GM23338 (cell line): ENCODE data around the gene CCN2. TPM values are rescaled to one million over a fixed set of nuclear protein-coding genes. Genes with fewer than 3 reads are reported as not detected.

Experiments used
- ATAC-seq: fragments of 200-7000 bp; cut with Tn5 transposase; 3 replicates; pipeline ENCODE4 v1.9.1; 2020
- DNase-seq: peaks from one replicate; pipeline ENCODE4 v3.0.0-alpha.2; 2015; ENCODE audit warnings: low spot score
- H2AFZ ChIP-seq: fragments of 200-600 bp; sonication (generic); 2 replicates; pipeline ENCODE4 v1.8.0; 2016; ENCODE audit warnings: antibody characterized with exemption, mild to moderate bottlenecking, moderate library complexity
- H3F3A ChIP-seq: fragments of 200-600 bp; sonication (generic); replicated peaks from 2 replicates; pipeline ENCODE4 v1.8.0; 2017; ENCODE audit warnings: antibody characterized with exemption, mixed run types, low read depth
- H3K27ac ChIP-seq: fragments of 200-600 bp; sonication (generic); 2 replicates; pipeline ENCODE4 v1.6.1; 2016; ENCODE audit warnings: low read depth
- H3K27me3 ChIP-seq: fragments of 200-600 bp; sonication (generic); 2 replicates; pipeline ENCODE4 v1.8.0; 2016; ENCODE audit warnings: mild to moderate bottlenecking, mixed run types, moderate library complexity; ENCODE audit not compliant: insufficient read depth
- H3K36me3 ChIP-seq: fragments of 200-600 bp; sonication (generic); 2 replicates; pipeline ENCODE4 v1.8.0; 2016; ENCODE audit warnings: mild to moderate bottlenecking; ENCODE audit not compliant: insufficient read depth
- H3K4me1 ChIP-seq: fragments of 200-600 bp; sonication (generic); 2 replicates; pipeline ENCODE4 v1.8.0; 2016; ENCODE audit warnings: mild to moderate bottlenecking, moderate library complexity; ENCODE audit not compliant: insufficient read depth
- H3K4me2 ChIP-seq: fragments of 200-600 bp; sonication (generic); 2 replicates; pipeline ENCODE4 v1.7.1; 2017; ENCODE audit warnings: mixed run types
- H3K4me3 ChIP-seq: fragments of 200-600 bp; sonication (generic); 2 replicates; pipeline ENCODE4 v1.6.1; 2016; ENCODE audit warnings: mixed run types
- H3K79me2 ChIP-seq: fragments of 200-600 bp; sonication (generic); replicated peaks from 2 replicates; pipeline ENCODE4 v1.8.0; 2017; ENCODE audit warnings: mild to moderate bottlenecking; ENCODE audit not compliant: insufficient read depth
- H3K9me2 ChIP-seq: fragments of 200-600 bp; sonication (generic); 2 replicates; pipeline ENCODE4 v1.8.0; 2017; ENCODE audit not compliant: insufficient read depth
- H4K20me1 ChIP-seq: fragments of 200-600 bp; sonication (generic); replicated peaks from 2 replicates; pipeline ENCODE4 v1.8.0; 2017; ENCODE audit warnings: mild to moderate bottlenecking; ENCODE audit not compliant: insufficient read depth
- H3K27ac Mint-ChIP-seq: 2 replicates; pipeline ENCODE4 v1.8.0; 2020; ENCODE audit warnings: inconsistent platforms, mild to moderate bottlenecking, moderate library complexity, mixed read lengths
- H3K27me3 Mint-ChIP-seq: 3 replicates; pipeline ENCODE4 v1.8.0; 2022; ENCODE audit warnings: low read depth, mild to moderate bottlenecking, moderate library complexity, mixed read lengths, inconsistent platforms; ENCODE audit not compliant: insufficient read depth, poor library complexity
- H3K36me3 Mint-ChIP-seq: 3 replicates; pipeline ENCODE4 v1.8.0; 2021; ENCODE audit warnings: low read depth, mild to moderate bottlenecking, inconsistent platforms, moderate library complexity, mixed read lengths
- H3K4me1 Mint-ChIP-seq: 3 replicates; pipeline ENCODE4 v1.8.0; 2020; ENCODE audit warnings: mild to moderate bottlenecking, inconsistent platforms, mixed read lengths
- H3K4me3 Mint-ChIP-seq: 3 replicates; pipeline ENCODE4 v1.8.0; 2021; ENCODE audit warnings: moderate library complexity, mild to moderate bottlenecking, inconsistent platforms, mixed read lengths
- H3K9me3 Mint-ChIP-seq: 3 replicates; pipeline ENCODE4 v1.8.0; 2020; ENCODE audit warnings: moderate library complexity, mild to moderate bottlenecking, inconsistent platforms, mixed read lengths
- CREB1 ChIP-seq: fragments of 250-450 bp; sonication (Bioruptor Pico); IDR thresholded peaks from 2 replicates; pipeline ENCODE4 v1.5.0; 2020; ENCODE audit warnings: low read depth, mild to moderate bottlenecking, moderate library complexity
- CTCF ChIP-seq, 2 experiments: fragments of 200-600 bp in 1 of 2; sonication (generic) in 1 of 2; conservative IDR thresholded peaks; 2 replicates each; pipeline versions ENCODE4 v1.5.1 to v1.6.1; 2016 to 2017; ENCODE audit warnings: antibody characterized with exemption in 2 of 2, low read depth in 2 of 2, mild to moderate bottlenecking in 2 of 2, moderate library complexity in 1 of 2
- EZH2 ChIP-seq: fragments of 200-600 bp; sonication (generic); IDR thresholded peaks from one replicate; pipeline ENCODE4 v1.8.0; 2017; ENCODE audit warnings: antibody characterized with exemption, mild to moderate bottlenecking, low read depth; ENCODE audit not compliant: unreplicated experiment
- EZH2phosphoT487 ChIP-seq: fragments of 200-600 bp; sonication (generic); IDR thresholded peaks from one replicate; pipeline ENCODE4 v1.8.1; 2018; ENCODE audit warnings: antibody characterized with exemption; ENCODE audit not compliant: unreplicated experiment
- JUNB ChIP-seq: IDR thresholded peaks from one replicate; pipeline ENCODE4 v1.6.1; 2016; ENCODE audit warnings: antibody characterized with exemption; ENCODE audit not compliant: unreplicated experiment
- NANOG ChIP-seq: IDR thresholded peaks from 2 replicates; pipeline ENCODE4 v1.6.1; 2016; ENCODE audit warnings: antibody characterized with exemption, borderline replicate concordance
- POLR2AphosphoS5 ChIP-seq: IDR thresholded peaks from 2 replicates; pipeline ENCODE4 v1.6.1; 2016; ENCODE audit warnings: antibody characterized with exemption, low read depth
- REST ChIP-seq: IDR thresholded peaks from one replicate; pipeline ENCODE4 v1.6.1; 2018; ENCODE audit warnings: antibody characterized with exemption; ENCODE audit not compliant: unreplicated experiment
- STAT1 ChIP-seq: IDR thresholded peaks from one replicate; pipeline ENCODE4 v1.6.1; 2016; ENCODE audit warnings: antibody characterized with exemption; ENCODE audit not compliant: unreplicated experiment
- ZNF114 ChIP-seq: fragments of 250-450 bp; sonication (Bioruptor Pico); IDR thresholded peaks from 2 replicates; pipeline ENCODE4 v1.5.0; 2020; ENCODE audit warnings: mild to moderate bottlenecking, moderate library complexity
- ZNF331 ChIP-seq: fragments of 250-450 bp; sonication (Bioruptor Pico); IDR thresholded peaks from 2 replicates; pipeline ENCODE4 v1.5.0; 2020; ENCODE audit warnings: low read depth, mild to moderate bottlenecking, moderate library complexity
- ZNF462 ChIP-seq: fragments of 250-450 bp; sonication (Bioruptor Pico); IDR thresholded peaks from 2 replicates; pipeline ENCODE4 v1.5.0; 2020; ENCODE audit warnings: mild to moderate bottlenecking, moderate library complexity
- polyA plus RNA-seq: library from polyadenylated mRNA; unstranded; fragments of >200 nt; fragmentation: Nextera tagmentation; extraction: Ambion mirVana; gene quantifications from 2 replicates; pipeline ENCODE4 v1.2.1, GENCODE V29; 2016
- total RNA-seq: library from RNA; depleted of rRNA; stranded (reverse); fragments of >200 nt; shearing (Covaris generic); gene quantifications from 2 replicates; pipeline ENCODE4 v1.2.3, GENCODE V29; 2014

The CCN2 gene
- total and polyA plus RNA-seq, 2 experiments from 2014 or later, result 128 to 159 TPM

- no peak for DNase-seq
- H3F3A ChIP-seq, result no peaks in the 10 kb centered on the region
- 0 out of 2 replicates have a peak, but pooled peaks cover 4% of the 10 kb centered on the region for H3K9me2 ChIP-seq
- TF ChIP-seq JUNB (no peak), CTCF (conservative IDR thresholded peaks at IDR 0.05; ENCODE audit: low read depth in 2 of 2) (no peak), ZNF114 (no peak), CREB1 (CRISPR knock-in tag) (no peak), EZH2 (no peak), NANOG (no peak), EZH2phosphoT487 (no peak), ZNF331 (CRISPR knock-in tag) (no peak), STAT1 (no peak), REST (no peak), POLR2AphosphoS5 (no peak), ZNF462 (CRISPR knock-in tag) (no peak)
- Mint-ChIP-seq H3K9me3 (peaks cover 3% of the 10 kb centered on the region; the same call in 2 of the 3 replicates), H3K4me3 (no peak overlapping the region), H3K27ac (no peak overlapping the region), H3K4me1 (no peaks in the 10 kb centered on the region), H3K27me3 (no peaks in the 10 kb centered on the region), H3K36me3 (peaks cover 3% of the 10 kb centered on the region; the same call in 1 of the 3 replicates)
- H3K4me2 ChIP-seq, result no peak overlapping the region
- no peaks in the 10 kb centered on the region for H3K79me2 ChIP-seq
- no peak overlapping the region for H2AFZ ChIP-seq
- H3K36me3 ChIP-seq, result peaks cover 3% of the 10 kb centered on the region; the same call in 1 of the 2 replicates
- no peaks in the 10 kb centered on the region for H3K27me3 ChIP-seq
- ATAC-seq, result no peak; the same call in 2 of the 3 replicates
- no peaks in the 10 kb centered on the region for H4K20me1 ChIP-seq
- no peak overlapping the region for H3K27ac ChIP-seq
- no peak overlapping the region for H3K4me3 ChIP-seq
- no peaks in the 10 kb centered on the region for H3K4me1 ChIP-seq
Observed at GRCh38 chr6:131997429-131998153, 46.4 kb upstream of the CCN2 start.
